Muscle layer of colon (tissue), 2 donors: Measurements from ENCODE around the gene S100A8.

Source experiments
- H3K27ac ChIP-seq: one replicate; pipeline ENCODE4 v1.7.0; 2013; ENCODE audit warnings: low read depth, mild to moderate bottlenecking, low read length, moderate library complexity
- H3K27me3 ChIP-seq, 2 donors: one replicate each; pipeline ENCODE4 v1.7.0; 2013; ENCODE audit warnings: low read length in 2 of 2, mild to moderate bottlenecking in 2 of 2; ENCODE audit not compliant: insufficient read depth in 2 of 2, control insufficient read depth in 1 of 2
- H3K36me3 ChIP-seq: one replicate; pipeline ENCODE4 v1.7.0; 2013; ENCODE audit warnings: mild to moderate bottlenecking, low read length; ENCODE audit not compliant: insufficient read depth
- H3K4me1 ChIP-seq: one replicate; pipeline ENCODE4 v1.7.0; 2013; ENCODE audit warnings: mild to moderate bottlenecking, low read length; ENCODE audit not compliant: insufficient read depth
- H3K4me3 ChIP-seq, 2 donors: one replicate each; pipeline ENCODE4 v1.7.0; 2013; ENCODE audit warnings: low read length in 2 of 2, low read depth in 1 of 2, mild to moderate bottlenecking in 1 of 2, moderate library complexity in 1 of 2
- H3K9ac ChIP-seq: one replicate; pipeline ENCODE4 v1.7.0; 2013; ENCODE audit warnings: low read length
- H3K9me3 ChIP-seq: one replicate; pipeline ENCODE4 v1.7.0; 2013; ENCODE audit warnings: mild to moderate bottlenecking, low read length
- donor health status: abdominal sarcoma.
- donor health status: Adenocarcinoma of cecum.

S100A8 gene

GRCh38 chr1:153366261-153366660 lies 24.6 kb downstream of the S100A8 start:
- Histone ChIP-seq H3K4me3 (no peak overlapping the region), H3K27me3 (no peaks in the 10 kb centered on the region), H3K36me3 (no peaks in the 10 kb centered on the region), H3K27ac (no peak overlapping the region), H3K9ac (no peak overlapping the region), H3K4me1 (no peaks in the 10 kb centered on the region), H3K9me3 (no peaks in the 10 kb centered on the region)

GRCh38 chr1:153365696-153366095 lies 25.2 kb downstream of the S100A8 start:
- Histone ChIP-seq H3K27ac (no peak overlapping the region), H3K9me3 (no peaks in the 10 kb centered on the region), H3K4me1 (no peaks in the 10 kb centered on the region), H3K9ac (no peak overlapping the region), H3K27me3 (no peaks in the 10 kb centered on the region), H3K36me3 (no peaks in the 10 kb centered on the region), H3K4me3 (no peak overlapping the region)

DNA sequence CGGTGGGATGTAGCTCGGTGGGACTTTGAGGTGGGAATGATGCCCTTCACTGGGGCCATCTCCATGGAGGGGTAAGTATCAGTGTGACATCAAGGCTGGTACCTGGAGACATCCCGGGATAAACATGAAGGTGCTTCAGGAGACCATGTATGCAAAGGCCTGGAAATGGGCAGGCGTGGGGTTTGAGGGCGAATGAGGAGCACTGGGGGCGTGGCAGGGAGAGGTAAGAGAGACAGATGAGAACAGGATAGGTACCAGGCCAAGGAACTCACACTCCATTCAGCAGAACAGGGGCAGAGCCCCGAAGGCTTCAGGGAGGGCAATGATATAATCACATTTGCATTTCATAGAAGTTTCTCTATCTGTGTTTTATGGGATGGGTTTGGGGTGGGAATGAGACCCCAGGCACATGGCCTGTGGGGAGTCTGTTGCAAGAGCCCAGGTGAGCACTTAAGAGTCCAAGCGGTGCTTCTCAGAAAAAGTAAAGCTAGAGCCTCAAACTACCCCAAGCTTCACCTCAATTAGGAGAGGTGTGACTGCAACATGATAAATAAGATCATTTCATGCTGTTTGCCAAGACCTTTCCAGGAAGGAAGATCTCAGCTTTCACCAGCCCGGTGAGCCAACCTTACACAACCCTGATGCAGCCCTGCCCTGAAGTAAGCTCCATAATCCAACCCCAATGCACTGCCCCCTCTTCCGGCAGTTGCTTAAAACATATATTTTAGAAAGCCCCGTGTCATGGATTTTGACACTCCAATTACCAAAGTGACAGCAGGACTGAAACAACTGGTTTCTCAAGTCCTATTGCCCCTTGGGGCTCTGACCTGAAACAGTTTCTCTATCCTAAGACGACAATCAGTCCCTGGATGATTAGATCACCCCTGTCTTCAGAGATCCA lies 25.9 kb downstream of the S100A8 start:
- Histone ChIP-seq H3K27ac (no peak overlapping the region), H3K4me1 (no peaks in the 10 kb centered on the region), H3K9me3 (no peaks in the 10 kb centered on the region), H3K9ac (no peak overlapping the region), H3K36me3 (no peaks in the 10 kb centered on the region), H3K4me3 (no peak overlapping the region), H3K27me3 (no peaks in the 10 kb centered on the region)

DNA sequence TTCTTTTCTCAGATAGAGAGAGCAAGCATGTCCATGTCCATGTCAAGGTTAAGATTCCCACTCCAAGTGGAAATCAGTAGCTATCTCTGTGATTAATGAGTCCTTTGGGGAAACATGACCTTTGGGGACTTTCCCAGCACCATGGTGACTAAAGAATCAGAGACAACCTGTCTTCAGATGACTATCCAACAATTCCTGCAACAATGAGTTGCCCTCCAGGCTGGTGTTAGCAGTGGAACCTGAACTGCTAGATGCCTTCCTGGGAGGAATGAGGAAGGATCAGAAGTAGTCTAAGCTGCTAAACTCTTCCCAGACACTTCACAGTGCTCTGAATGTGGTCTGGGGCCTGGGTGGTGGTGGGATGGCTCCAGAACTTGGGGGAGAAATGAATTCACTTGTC lies 26.7 kb downstream of the S100A8 start:
- Histone ChIP-seq H3K27me3 (no peaks in the 10 kb centered on the region), H3K4me3 (no peak overlapping the region), H3K4me1 (no peaks in the 10 kb centered on the region), H3K27ac (no peak overlapping the region), H3K36me3 (no peaks in the 10 kb centered on the region), H3K9me3 (no peaks in the 10 kb centered on the region), H3K9ac (no peak overlapping the region)

- no peak overlapping the region for H3K9ac ChIP-seq
- no peaks in the 10 kb centered on the region for H3K36me3 ChIP-seq
- H3K27me3 ChIP-seq = no peaks in the 10 kb centered on the region
- no peaks in the 10 kb centered on the region for H3K9me3 ChIP-seq
- no peak overlapping the region for H3K4me3 ChIP-seq
- H3K4me1 ChIP-seq = no peaks in the 10 kb centered on the region
- no peak overlapping the region for H3K27ac ChIP-seq
These were observed 27.2 kb downstream of the S100A8 start for GRCh38 chr1:153363641-153364040.

GRCh38 chr1:153362187-153362775 lies 28.6 kb downstream of the S100A8 start:
- Histone ChIP-seq H3K9ac (no peak overlapping the region), H3K4me3 (no peak overlapping the region), H3K27me3 (no peaks in the 10 kb centered on the region), H3K36me3 (no peaks in the 10 kb centered on the region), H3K9me3 (no peaks in the 10 kb centered on the region), H3K4me1 (no peaks in the 10 kb centered on the region), H3K27ac (no peak overlapping the region)

DNA sequence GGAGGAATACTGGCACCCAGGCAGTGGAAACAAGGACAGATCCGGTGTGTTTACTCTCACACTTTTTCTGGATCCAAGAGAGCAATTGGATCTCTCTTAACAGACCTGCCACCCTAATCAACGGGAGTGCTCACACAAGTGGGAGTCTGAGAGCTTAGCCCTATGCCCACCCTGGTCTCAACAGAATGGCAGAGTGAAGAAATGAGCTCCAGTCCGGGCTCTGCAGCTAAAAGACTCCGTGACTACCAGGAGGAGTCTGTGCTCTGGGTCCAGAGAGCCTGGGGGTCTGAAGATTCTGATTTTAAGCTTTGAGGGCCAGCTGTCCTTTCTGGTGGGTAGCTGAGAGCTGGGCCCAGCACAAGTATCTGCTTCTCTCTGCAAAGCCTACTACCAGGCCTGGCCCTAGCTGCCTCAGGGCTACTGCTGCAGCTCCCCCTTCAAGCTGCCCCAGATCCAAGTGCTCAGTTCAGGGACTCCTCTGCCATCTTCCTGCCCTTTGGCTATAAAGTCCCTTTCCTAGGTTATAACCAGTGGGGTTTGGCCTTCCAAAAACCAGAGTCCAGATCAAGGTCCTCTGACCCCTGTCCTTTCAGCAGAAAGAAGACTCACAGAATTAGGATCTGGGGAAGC lies 29.3 kb downstream of the S100A8 start:
- Histone ChIP-seq H3K9me3 (no peaks in the 10 kb centered on the region), H3K4me3 (no peak overlapping the region), H3K4me1 (no peaks in the 10 kb centered on the region), H3K27ac (no peak overlapping the region), H3K9ac (no peak overlapping the region), H3K36me3 (no peaks in the 10 kb centered on the region), H3K27me3 (no peaks in the 10 kb centered on the region)

DNA sequence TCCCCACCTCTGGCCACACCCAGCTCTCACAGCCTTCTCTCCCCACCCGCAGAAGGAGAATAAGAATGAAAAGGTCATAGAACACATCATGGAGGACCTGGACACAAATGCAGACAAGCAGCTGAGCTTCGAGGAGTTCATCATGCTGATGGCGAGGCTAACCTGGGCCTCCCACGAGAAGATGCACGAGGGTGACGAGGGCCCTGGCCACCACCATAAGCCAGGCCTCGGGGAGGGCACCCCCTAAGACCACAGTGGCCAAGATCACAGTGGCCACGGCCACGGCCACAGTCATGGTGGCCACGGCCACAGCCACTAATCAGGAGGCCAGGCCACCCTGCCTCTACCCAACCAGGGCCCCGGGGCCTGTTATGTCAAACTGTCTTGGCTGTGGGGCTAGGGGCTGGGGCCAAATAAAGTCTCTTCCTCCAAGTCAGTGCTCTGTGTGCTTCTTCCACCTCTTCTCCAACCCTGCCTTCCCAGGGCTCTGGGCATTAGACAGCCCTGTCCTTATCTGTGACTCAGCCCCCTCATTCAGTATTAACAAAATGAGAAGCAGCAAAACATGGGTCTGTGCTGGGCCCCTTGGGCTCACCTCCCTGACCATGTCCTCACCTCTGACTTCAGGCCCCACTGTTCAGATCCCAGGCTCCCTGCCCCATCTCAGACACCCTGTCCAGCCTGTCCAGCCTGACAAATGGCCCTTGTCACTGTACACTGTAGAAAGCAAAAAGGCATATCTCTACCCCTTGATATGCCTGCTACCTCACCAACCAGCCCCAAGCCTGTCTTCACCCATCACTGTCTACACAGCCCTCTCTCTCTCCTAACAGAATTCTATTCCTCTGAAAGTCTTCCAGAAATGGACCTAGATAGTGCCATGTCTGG lies 30.0 kb downstream of the S100A8 start:
- Histone ChIP-seq H3K4me1 (no peaks in the 10 kb centered on the region), H3K36me3 (no peaks in the 10 kb centered on the region), H3K27me3 (no peaks in the 10 kb centered on the region), H3K27ac (no peak overlapping the region), H3K9ac (no peak overlapping the region), H3K4me3 (no peak overlapping the region), H3K9me3 (no peaks in the 10 kb centered on the region)

GRCh38 chr1:153360190-153360589 lies 30.7 kb downstream of the S100A8 start:
- no peaks in the 10 kb centered on the region for H3K4me1 ChIP-seq
- H3K9me3 ChIP-seq = no peaks in the 10 kb centered on the region
- no peaks in the 10 kb centered on the region for H3K36me3 ChIP-seq
- H3K27ac ChIP-seq = no peak overlapping the region
- H3K27me3 ChIP-seq = no peaks in the 10 kb centered on the region
- H3K4me3 ChIP-seq = no peak overlapping the region
- no peak overlapping the region for H3K9ac ChIP-seq

- Histone ChIP-seq H3K9ac (no peak overlapping the region), H3K4me3 (no peak overlapping the region), H3K27me3 (no peaks in the 10 kb centered on the region)
These were observed 31.6 kb downstream of the S100A8 start for GRCh38 chr1:153359241-153359640.

DNA sequence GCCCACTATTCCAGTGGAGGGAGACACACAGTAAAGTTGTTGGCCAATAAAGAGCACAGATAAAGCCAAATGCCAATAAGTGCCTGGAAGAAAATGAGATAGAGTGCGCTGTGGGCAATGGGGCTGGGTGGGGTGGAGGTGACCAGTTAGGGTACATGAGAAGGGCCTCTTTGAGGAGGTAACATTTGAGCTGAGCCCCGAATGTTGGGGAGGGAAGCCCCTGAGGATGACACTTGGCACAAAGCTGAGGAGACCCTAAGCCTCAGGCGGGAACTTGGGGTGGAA lies 32.2 kb downstream of the S100A8 start:
- H3K4me1 ChIP-seq = no peaks in the 10 kb centered on the region
- H3K27ac ChIP-seq = no peak overlapping the region
- H3K36me3 ChIP-seq = no peaks in the 10 kb centered on the region
- no peak overlapping the region for H3K4me3 ChIP-seq
- H3K27me3 ChIP-seq = no peaks in the 10 kb centered on the region
- H3K9ac ChIP-seq = no peak overlapping the region
- H3K9me3 ChIP-seq = no peaks in the 10 kb centered on the region

More at GRCh38 chr1:153359241-153359640, 31.6 kb downstream of the S100A8 start:
- no peaks in the 10 kb centered on the region for H3K9me3 ChIP-seq
- no peaks in the 10 kb centered on the region for H3K4me1 ChIP-seq
- H3K36me3 ChIP-seq = no peaks in the 10 kb centered on the region
- H3K27ac ChIP-seq = no peak overlapping the region
